T-helper 22 cell (primary cell): Measurements from ENCODE around the gene RPAP3.

Experiments
- DNase-seq: peaks from one replicate; pipeline ENCODE4 v3.0.0-alpha.2; 2020; ENCODE audit warnings: low read depth

RPAP3 gene, protein sequence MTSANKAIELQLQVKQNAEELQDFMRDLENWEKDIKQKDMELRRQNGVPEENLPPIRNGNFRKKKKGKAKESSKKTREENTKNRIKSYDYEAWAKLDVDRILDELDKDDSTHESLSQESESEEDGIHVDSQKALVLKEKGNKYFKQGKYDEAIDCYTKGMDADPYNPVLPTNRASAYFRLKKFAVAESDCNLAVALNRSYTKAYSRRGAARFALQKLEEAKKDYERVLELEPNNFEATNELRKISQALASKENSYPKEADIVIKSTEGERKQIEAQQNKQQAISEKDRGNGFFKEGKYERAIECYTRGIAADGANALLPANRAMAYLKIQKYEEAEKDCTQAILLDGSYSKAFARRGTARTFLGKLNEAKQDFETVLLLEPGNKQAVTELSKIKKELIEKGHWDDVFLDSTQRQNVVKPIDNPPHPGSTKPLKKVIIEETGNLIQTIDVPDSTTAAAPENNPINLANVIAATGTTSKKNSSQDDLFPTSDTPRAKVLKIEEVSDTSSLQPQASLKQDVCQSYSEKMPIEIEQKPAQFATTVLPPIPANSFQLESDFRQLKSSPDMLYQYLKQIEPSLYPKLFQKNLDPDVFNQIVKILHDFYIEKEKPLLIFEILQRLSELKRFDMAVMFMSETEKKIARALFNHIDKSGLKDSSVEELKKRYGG

GRCh38 chr12:47705566-47706425 lies at the start of gene RPAP3:
Gene RPAP3, minus strand, starts transcription at chr12:47706030. Its CDS starts 3,190 bp downstream, at chr12:47702840.
- peak; percentile 90 for DNase-seq

GRCh38 chr12:47754881-47755280 lies 49.1 kb upstream of the RPAP3 start:
- DNase-seq, result no peak

DNA sequence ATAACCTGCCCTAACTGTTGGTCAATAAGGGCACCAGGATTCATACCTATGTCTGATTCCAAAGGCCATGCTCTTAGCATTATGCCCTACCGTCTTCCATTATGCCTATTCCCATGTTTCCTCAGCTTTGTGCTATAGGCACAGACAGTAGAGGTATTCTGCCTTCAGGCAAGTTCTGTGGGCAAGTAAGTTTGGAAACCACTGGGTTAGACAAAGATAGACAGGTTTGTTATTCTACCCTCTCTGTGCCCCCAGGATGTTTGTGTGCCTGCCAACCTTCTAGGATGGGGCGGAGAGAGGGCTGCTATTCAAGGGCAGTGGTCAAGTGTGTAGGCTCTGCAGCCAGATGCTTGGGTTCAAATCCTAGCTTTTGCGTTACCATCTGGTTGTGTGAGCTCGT lies 48.3 kb upstream of the RPAP3 start:
- no peak for DNase-seq

DNA sequence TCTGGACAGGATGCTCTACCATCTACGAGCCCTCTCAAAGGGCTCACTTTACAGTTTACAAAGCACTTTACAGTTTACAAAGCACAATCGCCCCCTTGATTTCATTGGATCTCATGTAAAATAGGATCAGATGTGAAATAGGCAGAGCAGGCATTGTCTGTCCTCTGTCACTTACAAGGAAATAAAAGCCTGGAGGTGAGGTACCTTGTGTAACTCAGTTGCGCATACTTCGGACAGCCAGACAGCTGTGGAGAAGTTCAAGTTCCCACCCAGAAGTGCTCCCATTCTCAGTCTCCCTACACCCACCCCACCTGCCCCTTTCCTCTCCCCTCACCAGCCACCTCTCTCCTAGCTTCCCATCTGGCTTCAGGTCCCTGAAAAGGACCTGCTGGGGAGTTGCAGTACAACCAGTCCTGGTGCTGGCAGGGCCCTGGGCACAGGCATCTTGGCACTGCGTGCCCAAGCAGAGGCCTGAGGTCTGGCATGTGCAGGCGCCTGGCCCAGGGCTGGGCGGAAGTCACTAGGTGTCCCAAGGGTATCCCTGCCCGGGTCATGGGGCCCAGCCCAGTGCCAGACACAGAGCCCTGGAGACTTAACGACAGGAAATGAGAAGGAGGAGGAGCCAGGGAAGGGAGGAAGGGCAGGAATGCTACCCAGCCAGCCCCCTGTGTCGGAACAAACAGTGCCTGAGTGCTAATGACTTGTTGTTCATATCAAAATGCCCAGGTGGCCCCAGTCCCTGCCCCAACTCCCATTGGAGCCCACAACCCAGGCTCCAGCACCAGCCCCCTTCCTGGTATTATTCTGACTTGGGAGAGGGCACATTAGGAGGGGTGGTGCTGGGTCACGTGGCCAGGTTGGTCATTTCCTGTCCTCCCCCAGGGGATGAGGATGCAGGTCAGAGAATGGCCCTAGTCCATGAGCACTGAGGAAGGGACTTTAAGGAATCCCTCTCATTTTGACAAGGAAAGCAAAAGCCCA lies 47.5 kb upstream of the RPAP3 start:
- no peak for DNase-seq

DNA sequence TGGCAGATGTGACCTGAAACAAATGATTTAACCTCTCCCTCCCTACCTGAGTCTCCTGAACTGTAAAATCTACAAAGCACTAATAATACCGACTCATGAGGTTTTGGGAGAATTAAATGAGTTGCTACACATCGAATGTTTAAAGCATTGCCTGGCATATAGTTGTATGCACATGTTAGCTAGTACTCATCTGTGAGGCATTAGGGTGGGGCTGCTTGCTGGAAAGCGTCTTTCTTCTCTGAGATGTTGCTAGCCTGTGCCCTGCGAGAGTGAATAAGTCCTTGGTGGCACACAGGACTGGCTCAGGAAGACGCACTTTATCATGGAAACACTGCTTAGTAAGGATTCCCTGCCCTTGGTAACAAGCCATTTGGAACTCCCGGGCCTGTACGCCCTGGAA lies 46.7 kb upstream of the RPAP3 start:
- no peak for DNase-seq

- no peak for DNase-seq
These were observed 46.3 kb upstream of the RPAP3 start for GRCh38 chr12:47752121-47752520.

GRCh38 chr12:47751561-47751960 lies 45.7 kb upstream of the RPAP3 start:
- DNase-seq, result no peak

DNA sequence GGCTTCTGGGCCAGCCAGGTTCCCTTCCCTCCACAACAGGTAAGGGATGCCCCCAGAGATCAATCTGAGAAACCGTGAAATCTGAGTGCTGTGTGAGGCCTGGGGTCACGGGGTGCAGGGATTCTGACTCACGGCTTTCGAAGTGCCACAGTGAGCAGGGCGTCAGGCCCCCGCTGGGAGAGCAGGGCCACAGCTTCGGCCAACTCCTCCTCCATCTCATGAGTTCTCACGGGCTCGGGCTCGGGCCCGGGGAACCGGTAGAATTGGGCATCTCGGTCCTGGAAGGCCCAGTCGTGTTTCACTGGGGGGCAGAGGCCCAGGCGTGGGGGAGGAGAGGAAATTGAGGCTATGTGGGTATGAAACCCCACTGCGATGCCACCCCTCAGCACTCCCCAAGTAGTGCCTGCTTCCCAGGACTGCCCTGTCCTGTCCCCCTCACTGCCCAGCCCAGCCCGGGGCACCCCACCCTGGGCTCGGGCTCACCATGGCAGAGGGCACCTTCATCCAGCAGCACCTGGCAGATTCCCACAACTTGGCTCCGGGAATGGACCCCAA lies 45.2 kb upstream of the RPAP3 start:
- no peak for DNase-seq

GRCh38 chr12:47750229-47750798 lies 44.5 kb upstream of the RPAP3 start:
- no peak for DNase-seq

GRCh38 chr12:47748899-47749298 lies 43.1 kb upstream of the RPAP3 start:
- DNase-seq, result no peak

DNA sequence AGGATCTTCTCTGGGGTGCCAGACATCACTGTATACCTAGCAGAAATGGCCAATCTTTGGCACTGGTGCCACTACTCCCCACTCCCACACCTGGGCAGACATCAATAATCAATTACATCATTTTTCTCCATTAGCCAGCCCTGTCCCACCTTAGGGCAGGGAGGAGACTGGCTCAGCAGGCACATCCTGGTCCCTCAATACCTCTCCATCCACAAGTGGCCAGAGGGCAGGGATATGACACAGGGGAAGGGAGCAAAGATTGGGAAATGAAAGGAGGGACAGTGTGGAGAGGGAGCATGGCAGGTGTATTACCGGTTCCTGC lies 42.6 kb upstream of the RPAP3 start:
- no peak for DNase-seq

GRCh38 chr12:47747596-47748506 lies 42.0 kb upstream of the RPAP3 start:
- DNase-seq, result no peak

DNA sequence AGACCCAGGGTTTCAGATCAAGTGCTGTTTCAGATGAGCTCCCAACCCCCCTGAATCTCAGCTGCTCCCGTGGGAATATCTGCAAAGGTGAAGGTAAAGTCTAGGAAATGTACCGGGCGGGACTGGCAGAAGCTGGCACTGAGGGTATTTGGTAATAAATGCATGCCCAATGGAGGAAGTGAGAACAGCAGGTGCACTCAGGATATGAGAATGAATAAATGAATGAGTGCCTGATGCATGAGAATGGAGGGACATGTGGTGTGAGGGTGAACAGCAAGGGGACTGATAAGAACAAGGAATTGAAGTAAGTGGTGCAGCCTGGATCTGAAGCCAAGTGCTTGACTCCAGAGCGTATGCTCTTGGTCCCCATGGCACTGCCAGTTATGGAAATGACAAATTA lies 41.3 kb upstream of the RPAP3 start:
- DNase-seq, result no peak

GRCh38 chr12:47746523-47746922 lies 40.7 kb upstream of the RPAP3 start:
- DNase-seq, result no peak

- DNase-seq, result no peak
These were observed 40.2 kb upstream of the RPAP3 start for GRCh38 chr12:47746073-47746472.

- DNase-seq, result no peak
These were observed 39.7 kb upstream of the RPAP3 start for GRCh38 chr12:47745485-47746041.

DNA sequence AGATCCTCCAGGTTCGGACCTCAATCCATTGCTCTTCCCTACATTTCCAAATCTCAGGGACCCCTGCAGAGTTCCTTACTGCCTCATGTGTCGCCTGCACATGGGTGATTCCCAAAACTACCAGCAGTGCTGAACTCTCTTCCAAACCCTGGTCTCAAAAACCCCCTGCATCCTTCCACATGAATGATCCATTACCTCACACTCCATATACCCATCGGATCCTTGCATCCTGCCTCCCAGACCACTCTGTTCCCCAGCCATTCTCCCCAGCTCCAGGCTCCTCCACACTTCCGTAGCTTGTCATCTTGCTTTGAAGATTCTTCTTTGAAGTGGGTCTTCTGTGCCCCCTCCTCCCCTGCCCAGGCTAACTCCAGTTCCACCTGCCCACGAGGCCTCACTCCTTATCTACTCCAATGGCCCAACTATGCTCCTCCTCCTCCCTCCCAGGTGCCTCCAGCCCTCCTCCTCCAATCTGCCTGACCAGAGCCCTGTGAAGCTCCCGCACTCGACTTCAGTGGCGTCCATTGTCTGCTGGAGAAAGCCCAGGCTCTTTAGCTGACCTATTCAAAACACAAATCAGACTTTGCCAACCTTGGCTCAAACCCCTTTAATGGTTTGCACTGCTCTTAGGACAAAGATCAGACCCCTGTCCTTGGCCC lies 39.1 kb upstream of the RPAP3 start:
- no peak for DNase-seq

- peak; percentile 18 for DNase-seq
These were observed 38.3 kb upstream of the RPAP3 start for GRCh38 chr12:47744005-47744651.
